22Rv1 (cell line): ENCODE results near the gene TMEM178B.

Experiments
- ZFX ChIP-seq: fragments of 450-650 bp; IDR thresholded peaks from 2 replicates; pipeline ENCODE4 v1.6.1; 2017; ENCODE audit warnings: antibody characterized with exemption, borderline replicate concordance
- TF ChIP-seq, protein P1 (sequence below): fragments of 450-650 bp; IDR thresholded peaks from 2 replicates; pipeline ENCODE4 v1.5.1; 2017; ENCODE audit warnings: mild to moderate bottlenecking

DNA sequence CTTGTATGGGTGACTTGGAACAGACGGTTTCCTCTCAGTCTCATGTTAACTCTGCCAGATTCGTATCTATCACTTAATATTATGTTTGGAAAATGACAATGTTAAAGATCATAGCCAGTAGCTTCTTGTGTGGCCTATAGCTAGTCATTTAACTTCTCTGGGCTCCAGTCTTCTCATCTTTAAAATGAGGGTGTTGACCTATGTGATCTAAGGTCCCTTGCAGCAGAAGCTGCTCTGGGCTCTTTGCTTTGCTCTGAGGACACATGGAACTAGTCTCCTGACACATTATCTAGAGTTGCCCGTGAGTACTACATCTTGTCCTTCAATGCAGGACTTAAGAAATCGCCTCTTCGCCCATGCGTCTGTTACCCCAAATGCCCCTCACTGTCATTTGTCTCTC, 93.1 kb downstream of the TMEM178B start:
- TF ChIP-seq, protein P1, sequence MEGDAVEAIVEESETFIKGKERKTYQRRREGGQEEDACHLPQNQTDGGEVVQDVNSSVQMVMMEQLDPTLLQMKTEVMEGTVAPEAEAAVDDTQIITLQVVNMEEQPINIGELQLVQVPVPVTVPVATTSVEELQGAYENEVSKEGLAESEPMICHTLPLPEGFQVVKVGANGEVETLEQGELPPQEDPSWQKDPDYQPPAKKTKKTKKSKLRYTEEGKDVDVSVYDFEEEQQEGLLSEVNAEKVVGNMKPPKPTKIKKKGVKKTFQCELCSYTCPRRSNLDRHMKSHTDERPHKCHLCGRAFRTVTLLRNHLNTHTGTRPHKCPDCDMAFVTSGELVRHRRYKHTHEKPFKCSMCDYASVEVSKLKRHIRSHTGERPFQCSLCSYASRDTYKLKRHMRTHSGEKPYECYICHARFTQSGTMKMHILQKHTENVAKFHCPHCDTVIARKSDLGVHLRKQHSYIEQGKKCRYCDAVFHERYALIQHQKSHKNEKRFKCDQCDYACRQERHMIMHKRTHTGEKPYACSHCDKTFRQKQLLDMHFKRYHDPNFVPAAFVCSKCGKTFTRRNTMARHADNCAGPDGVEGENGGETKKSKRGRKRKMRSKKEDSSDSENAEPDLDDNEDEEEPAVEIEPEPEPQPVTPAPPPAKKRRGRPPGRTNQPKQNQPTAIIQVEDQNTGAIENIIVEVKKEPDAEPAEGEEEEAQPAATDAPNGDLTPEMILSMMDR = no peak
- no peak for TF ChIP-seq ZFX
